ENCODE measurements around the gene ADPRHL1. TPM values are rescaled to one million over a fixed set of nuclear protein-coding genes. Genes with fewer than 3 reads are reported as not detected.
"Not testable (repeated sequence)": the region's sequence is repeated elsewhere in the genome, so short reads cannot be mapped to it uniquely, and the experiment has no call there.

ADPRHL1 gene
- total RNA-seq, 1 donor from 2014 or later: 0.62 TPM

DNA sequence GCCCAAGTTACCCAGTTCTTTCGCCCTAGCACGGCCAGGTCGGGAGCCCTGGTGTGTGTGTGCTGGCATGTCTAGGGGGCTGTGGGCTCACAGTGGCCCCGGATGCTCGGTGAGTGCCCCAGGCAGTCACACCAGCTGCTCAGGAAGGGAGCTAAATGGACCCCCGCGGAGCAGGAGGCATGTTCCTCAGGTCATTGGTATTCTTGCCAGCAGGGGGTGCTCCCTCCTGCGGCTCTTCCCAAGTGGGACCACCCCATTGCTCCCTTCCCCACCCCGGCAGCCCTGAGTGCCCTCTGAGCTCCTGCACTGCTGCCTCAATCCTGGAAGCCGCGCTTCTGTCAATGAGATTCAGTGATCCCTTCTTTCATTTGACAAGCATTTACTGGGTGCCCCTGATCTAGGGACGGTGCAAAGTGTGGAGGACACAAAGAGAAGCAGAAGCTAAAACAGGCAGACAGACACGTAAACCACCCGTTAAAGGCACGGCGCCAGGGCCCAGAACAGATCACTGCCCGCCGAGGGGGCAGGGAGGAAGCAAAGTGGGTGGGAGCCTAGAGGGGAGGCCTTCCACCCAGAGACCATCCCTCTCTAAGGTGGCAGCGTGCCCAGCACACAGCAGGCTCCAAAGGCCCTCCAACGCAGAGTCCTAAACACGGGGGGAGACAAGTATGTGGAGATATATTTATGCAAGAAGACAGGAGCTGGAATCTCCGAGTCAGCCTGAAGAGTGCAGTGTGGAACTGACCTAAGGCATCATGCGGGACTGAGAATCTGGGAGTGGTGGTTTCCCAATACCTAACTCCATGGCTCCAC lies 5.2 kb upstream of the ADPRHL1 start:
- H3K27me3 Mint-ChIP-seq (ENCODE audit: insufficient read depth): no peaks in the 10 kb centered on the region
- peaks cover 14% of the 10 kb centered on the region for H3K36me3 Mint-ChIP-seq (ENCODE audit: low read depth)
- H3K27ac Mint-ChIP-seq: no peak overlapping the region
- H3K4me3 Mint-ChIP-seq: no peak overlapping the region
- DNase-seq (ENCODE audit: low spot score): no peak
- no peaks in the 10 kb centered on the region for H3K4me1 Mint-ChIP-seq (ENCODE audit: low read depth)
- intact Hi-C loops (cut with micrococcal nuclease): no loop called here
- no peaks in the 10 kb centered on the region for H3K9me3 Mint-ChIP-seq

DNA sequence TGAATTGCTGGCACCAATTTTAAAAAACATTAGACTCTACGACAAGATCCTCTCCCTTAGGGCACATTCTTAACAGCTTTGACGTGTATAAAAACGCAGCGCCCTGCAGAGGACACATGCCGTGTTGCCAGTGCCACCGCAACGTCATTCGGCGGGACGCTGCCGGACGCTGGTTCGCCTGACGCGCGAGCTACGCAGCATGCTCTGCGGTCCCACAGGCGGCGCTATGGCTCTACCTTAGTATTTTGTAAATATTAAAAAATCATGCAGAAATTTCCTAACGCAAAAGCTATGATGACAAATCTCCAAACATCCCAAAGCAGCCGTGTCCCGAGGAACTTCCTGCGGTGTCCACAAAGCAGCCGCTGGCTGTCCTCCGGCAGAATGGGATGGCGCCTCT lies 4.2 kb upstream of the ADPRHL1 start:
- Mint-ChIP-seq H3K27me3 (ENCODE audit: insufficient read depth) (no peaks in the 10 kb centered on the region), H3K4me1 (ENCODE audit: low read depth) (no peaks in the 10 kb centered on the region), H3K36me3 (ENCODE audit: low read depth) (peaks cover 14% of the 10 kb centered on the region), H3K4me3 (no peak overlapping the region), H3K27ac (no peak overlapping the region), H3K9me3 (no peaks in the 10 kb centered on the region)
- intact Hi-C loops (cut with micrococcal nuclease): no loop called here
- no peak for DNase-seq (ENCODE audit: low spot score)

DNA sequence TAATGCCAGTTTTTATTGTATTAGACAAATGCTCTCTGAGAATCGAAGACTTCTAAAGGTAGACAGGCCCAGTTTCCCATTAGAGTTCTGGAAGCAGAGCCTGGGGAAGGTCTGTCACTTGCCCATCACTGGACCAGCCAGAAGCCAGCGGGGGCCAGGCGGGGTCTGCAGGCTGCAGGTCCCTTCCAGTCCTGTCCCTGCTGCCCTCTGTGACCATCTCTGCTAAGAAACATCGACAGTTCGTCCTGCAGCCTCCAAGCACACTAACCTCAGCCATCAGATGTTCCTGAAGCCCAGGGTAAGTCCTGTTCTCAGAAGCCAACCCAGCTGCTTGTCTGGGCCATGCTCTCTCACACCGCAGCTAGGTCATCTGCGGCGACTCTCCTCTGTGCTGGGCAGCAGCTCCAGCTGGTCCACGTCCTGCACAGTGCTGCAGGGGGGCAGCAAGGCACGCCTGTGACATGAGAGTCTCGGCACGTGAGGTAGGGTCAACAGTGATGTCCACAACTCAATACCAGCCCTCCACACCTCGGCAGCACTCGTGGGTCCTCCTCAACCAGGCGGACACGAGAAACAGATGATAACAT lies 2.9 kb upstream of the ADPRHL1 start:
- no peaks in the 10 kb centered on the region for H3K27me3 Mint-ChIP-seq (ENCODE audit: insufficient read depth)
- H3K27ac Mint-ChIP-seq: no peak overlapping the region
- intact Hi-C loops (cut with micrococcal nuclease): no loop called here
- no peaks in the 10 kb centered on the region for H3K9me3 Mint-ChIP-seq
- H3K4me3 Mint-ChIP-seq: no peak overlapping the region
- H3K4me1 Mint-ChIP-seq (ENCODE audit: low read depth): no peaks in the 10 kb centered on the region
- peaks cover 14% of the 10 kb centered on the region for H3K36me3 Mint-ChIP-seq (ENCODE audit: low read depth)
- no peak for DNase-seq (ENCODE audit: low spot score)

DNA sequence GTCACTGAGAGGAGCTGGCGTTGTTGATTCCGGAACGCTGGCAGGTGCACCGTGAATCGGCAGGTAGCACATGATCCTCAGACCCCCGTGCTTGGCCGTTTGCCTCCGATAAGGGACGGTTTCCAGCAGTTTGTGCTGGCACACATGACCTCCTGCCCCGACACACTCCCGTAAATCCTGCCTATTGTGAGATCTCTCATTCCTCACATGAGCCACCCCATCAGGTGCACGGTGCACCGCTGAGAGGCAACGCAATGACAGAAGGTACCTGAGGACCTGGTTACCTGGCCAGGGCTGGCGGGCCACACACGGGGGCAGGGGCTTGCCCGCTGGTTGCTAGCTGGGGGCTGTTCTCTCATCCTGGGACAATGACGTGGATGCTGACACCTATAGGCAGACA lies 2.1 kb upstream of the ADPRHL1 start:
- no peak overlapping the region for H3K27ac Mint-ChIP-seq
- H3K27me3 Mint-ChIP-seq (ENCODE audit: insufficient read depth): no peaks in the 10 kb centered on the region

DNA sequence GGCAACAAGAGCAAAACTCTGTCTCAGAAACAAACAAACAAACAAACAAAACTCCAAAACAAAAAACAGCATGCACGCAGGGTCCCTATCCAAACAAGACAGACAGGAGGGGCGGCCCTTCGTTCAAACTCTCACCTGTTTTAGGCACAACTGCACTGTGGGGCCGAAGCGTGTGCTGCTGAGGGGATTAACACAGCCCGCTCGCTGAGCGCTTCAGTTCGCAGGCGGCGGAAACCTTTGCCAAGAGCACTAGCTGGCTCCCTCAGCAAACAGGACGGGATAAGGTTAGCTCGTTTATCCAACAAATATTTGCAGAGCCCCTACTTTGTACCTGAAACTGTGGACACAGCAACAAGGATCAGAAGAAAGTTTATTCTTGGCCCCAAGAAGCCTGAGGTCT lies 1.6 kb upstream of the ADPRHL1 start:
- Mint-ChIP-seq H3K9me3 (no peaks in the 10 kb centered on the region), H3K36me3 (ENCODE audit: low read depth) (peaks cover 12% of the 10 kb centered on the region), H3K27ac (no peak overlapping the region), H3K27me3 (ENCODE audit: insufficient read depth) (no peaks in the 10 kb centered on the region), H3K4me3 (no peak overlapping the region), H3K4me1 (ENCODE audit: low read depth) (no peaks in the 10 kb centered on the region)
- no peak for DNase-seq (ENCODE audit: low spot score)
- intact Hi-C loops (cut with micrococcal nuclease): no loop called here

More for the DNA sequence above, 2.1 kb upstream of the ADPRHL1 start:
- DNase-seq (ENCODE audit: low spot score): no peak
- Mint-ChIP-seq H3K9me3 (no peaks in the 10 kb centered on the region), H3K36me3 (ENCODE audit: low read depth) (peaks cover 14% of the 10 kb centered on the region), H3K4me3 (no peak overlapping the region), H3K4me1 (ENCODE audit: low read depth) (no peaks in the 10 kb centered on the region)
- intact Hi-C loops (cut with micrococcal nuclease): no loop called here

DNA sequence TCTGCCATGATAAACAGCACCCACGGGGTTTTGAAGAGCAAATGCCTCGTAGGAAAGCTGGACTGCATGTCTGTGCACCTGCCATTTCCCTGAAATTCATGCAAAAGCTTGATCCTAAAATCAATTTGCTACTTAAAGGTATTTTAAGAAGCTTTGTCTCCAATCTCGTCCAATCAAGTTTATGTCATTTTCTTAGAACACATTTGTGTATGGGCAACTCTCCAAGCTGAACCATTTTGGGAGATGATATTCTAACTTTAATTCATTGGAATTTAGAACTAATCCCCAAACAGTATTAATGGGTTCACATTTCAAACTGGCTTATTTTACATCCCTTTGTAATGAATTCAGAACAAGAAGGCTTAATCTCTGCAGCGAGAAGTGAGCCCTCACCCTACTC lies 822 bp downstream of the ADPRHL1 start:
- no peaks in the 10 kb centered on the region for H3K27me3 Mint-ChIP-seq (ENCODE audit: insufficient read depth)
- H3K4me1 Mint-ChIP-seq (ENCODE audit: low read depth): no peaks in the 10 kb centered on the region
- intact Hi-C loops (cut with micrococcal nuclease): no loop called here
- DNase-seq (ENCODE audit: low spot score): no peak
- peaks cover 7% of the 10 kb centered on the region for H3K36me3 Mint-ChIP-seq (ENCODE audit: low read depth)
- no peaks in the 10 kb centered on the region for H3K9me3 Mint-ChIP-seq
- H3K27ac Mint-ChIP-seq: no peak overlapping the region
- H3K4me3 Mint-ChIP-seq: no peak overlapping the region

DNA sequence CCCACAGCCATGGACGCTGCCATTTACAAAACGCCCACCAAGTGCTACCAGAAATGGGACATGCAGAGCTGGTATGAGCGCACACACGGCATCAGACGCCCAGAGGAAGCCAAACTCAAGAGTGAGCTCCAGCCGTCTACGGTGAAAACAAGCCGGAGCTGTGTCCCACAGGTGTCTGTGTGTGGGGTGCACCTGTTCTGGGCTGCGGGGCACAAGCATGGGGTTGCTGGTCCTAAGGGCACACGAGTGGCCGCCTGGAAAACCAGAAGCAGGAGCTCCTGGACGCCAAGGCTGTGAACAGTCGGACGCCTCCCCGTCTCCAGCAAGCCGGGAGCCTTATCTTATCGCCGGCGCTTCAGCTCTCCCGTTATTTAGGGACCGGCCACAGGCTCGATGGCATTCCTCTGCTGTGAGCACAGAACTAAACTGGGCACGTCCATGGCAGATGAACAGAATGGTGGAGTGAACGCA lies 1.3 kb downstream of the ADPRHL1 start:
- H3K27ac Mint-ChIP-seq: no peak overlapping the region
- intact Hi-C loops (cut with micrococcal nuclease): no loop called here
- H3K27me3 Mint-ChIP-seq (ENCODE audit: insufficient read depth): no peaks in the 10 kb centered on the region
- no peak overlapping the region for H3K4me3 Mint-ChIP-seq
- H3K9me3 Mint-ChIP-seq: no peaks in the 10 kb centered on the region
- peaks cover 7% of the 10 kb centered on the region for H3K36me3 Mint-ChIP-seq (ENCODE audit: low read depth)
- no peaks in the 10 kb centered on the region for H3K4me1 Mint-ChIP-seq (ENCODE audit: low read depth)
- DNase-seq (ENCODE audit: low spot score): no peak

DNA sequence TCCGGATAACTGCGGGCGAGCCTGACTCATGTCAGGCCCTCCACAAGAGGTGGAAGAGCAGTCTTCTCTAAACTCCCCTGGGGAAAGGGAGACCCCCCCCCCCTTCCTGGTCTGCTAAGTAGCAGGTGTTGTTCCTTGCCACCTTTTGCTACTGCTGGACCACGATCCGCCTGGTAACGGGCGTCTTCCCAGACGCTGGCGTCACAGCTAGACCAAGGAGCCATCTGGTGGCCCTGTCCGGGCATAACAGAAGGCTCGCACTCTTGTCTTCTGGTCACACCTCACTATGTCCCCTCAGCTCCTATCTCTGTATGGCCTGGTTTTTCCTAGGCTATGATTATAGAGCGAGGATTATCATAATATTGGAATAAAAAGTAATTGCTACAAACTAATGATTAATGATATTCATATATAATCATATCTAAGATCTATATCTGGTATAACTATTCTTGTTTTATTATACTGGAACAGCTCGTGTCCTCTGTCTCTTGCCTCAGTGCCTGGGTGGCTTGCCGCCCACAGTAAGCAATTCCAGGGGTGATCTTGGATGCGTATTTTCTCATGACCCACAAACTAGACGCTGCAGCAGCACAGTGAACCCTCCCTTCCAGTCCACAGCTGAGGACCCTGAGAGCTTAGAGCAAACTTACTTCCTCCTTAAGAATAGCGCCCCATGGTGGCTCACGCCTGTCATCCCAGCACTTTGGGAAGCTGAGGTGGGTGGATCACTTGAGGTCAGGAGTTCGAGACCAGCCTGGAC lies 2.2 kb downstream of the ADPRHL1 start:
- H3K4me1 Mint-ChIP-seq (ENCODE audit: low read depth); H3K27me3 Mint-ChIP-seq (ENCODE audit: insufficient read depth); H3K36me3 Mint-ChIP-seq (ENCODE audit: low read depth); DNase-seq (ENCODE audit: low spot score); intact Hi-C loops (cut with micrococcal nuclease); H3K4me3 Mint-ChIP-seq; H3K9me3 Mint-ChIP-seq; H3K27ac Mint-ChIP-seq: not testable (repeated sequence)

DNA sequence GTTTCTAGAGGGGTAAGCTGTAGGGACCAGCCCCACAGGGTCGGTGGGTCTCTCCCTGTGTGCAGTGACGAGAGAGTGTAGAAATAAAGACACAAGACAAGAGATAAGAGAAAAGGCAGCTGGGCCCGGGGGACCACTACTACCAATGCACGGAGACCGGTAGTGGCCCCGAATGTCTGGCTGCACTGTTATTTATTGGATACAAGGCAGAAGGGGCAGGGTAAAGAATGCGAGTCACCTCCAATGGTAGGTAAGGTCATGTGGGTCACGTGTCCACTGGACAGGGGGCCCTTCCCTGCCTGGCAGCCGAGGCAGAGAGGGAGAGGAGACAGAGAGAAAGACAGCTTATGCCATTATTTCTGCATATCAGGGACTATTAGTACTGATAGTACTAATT lies 2.9 kb downstream of the ADPRHL1 start:
- H3K27ac Mint-ChIP-seq; H3K36me3 Mint-ChIP-seq (ENCODE audit: low read depth); H3K4me1 Mint-ChIP-seq (ENCODE audit: low read depth); H3K27me3 Mint-ChIP-seq (ENCODE audit: insufficient read depth); H3K4me3 Mint-ChIP-seq; H3K9me3 Mint-ChIP-seq; DNase-seq (ENCODE audit: low spot score); intact Hi-C loops (cut with micrococcal nuclease): not testable (repeated sequence)

DNA sequence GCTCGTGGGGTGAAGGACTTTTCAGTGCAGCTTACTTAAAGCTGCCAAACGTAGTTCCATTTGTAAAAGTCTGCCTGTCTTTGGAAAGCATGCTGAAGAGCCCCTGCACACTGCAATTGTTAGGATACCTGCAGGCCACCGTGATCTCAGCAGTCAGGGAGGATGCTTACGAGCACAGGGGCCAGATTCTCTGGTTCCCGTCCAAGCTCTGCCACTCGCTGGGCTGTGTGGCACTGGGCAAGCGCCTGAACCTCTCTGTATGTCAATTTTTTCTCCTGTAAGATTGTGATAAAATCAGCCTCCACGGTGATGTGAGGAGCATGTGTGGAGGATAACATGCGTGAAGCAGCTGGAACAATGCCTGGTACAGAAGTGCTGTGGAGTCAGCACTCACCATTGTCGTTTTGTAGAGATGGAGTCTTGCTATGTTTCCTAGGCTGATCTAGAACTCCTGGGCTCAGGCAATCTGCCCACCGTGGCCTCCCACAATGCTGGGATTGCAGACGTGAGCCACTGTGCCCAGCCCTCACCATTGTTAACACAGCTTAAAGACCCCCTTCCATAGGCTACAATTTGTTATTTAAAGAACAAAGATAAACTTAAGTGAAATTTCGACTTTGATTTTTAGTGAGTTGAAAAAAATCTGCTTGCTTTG lies 3.5 kb downstream of the ADPRHL1 start:
- no peak for DNase-seq (ENCODE audit: low spot score)
- intact Hi-C loops (cut with micrococcal nuclease): no loop called here
- Mint-ChIP-seq H3K36me3 (ENCODE audit: low read depth) (peaks cover 2% of the 10 kb centered on the region), H3K27me3 (ENCODE audit: insufficient read depth) (no peaks in the 10 kb centered on the region), H3K9me3 (no peaks in the 10 kb centered on the region), H3K4me1 (ENCODE audit: low read depth) (no peaks in the 10 kb centered on the region), H3K4me3 (peak overlapping the region; percentile 33), H3K27ac (no peak overlapping the region)

DNA sequence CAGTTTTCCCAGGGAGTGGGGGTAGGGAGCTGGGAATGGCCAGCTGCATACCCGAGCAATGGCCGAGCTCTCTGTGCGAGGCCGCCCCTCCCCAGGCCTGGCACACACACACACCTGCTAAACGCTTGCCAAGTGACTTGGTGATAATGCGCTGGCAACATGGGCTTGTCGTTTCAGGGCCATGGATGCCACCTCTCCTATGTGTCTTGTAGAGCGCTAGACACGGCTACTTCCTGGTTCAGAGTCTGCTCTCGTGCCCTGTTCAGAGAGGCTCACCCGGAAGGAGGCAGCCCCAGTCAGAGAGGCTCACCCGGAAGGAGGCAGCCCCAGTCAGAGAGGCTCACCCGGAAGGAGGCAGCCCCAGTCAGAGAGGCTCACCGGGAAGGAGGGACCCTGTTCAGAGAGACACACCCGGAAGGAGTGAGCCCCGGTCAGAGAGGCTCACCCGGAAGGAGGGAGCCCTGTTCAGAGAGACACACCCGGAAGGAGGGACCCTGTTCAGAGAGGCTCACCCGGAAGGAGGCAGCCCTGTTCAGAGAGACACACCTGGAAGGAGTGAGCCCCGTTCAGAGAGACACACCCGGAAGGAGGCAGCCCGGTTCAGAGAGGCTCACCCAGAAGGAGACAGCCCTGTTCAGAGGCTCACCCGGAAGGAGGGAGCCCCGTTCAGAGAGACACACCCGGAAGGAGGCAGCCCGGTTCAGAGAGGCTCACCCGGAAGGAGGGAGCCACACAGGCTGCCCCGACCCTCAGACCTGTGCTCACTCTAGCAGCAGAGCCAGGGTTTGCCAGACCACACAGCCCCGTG lies 4.2 kb downstream of the ADPRHL1 start:
- peak; percentile 19 for DNase-seq (ENCODE audit: low spot score)
- peak overlapping the region; percentile 33 for H3K4me3 Mint-ChIP-seq
- H3K27ac Mint-ChIP-seq: no peak overlapping the region
- intact Hi-C loops (cut with micrococcal nuclease): no loop called here
- H3K4me1 Mint-ChIP-seq (ENCODE audit: low read depth): no peaks in the 10 kb centered on the region
- H3K36me3 Mint-ChIP-seq (ENCODE audit: low read depth): peaks cover 2% of the 10 kb centered on the region
- no peaks in the 10 kb centered on the region for H3K27me3 Mint-ChIP-seq (ENCODE audit: insufficient read depth)
- H3K9me3 Mint-ChIP-seq: no peaks in the 10 kb centered on the region

DNA sequence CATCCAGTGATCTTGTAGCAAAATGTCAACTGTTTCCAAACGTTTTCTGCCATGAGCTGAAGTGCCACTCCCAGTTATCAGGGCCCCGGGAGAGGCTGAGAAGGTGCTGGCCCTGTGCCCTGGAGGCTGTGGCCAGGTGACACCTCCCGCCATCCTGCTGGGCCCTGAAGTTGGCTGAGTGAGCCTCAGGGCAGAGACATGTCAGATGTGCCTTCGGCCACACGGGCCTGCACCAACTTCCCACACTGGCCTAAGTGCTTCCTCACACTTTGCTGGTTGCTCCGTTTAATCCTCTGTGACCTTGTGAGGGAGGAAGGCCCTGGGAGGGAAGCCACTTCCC lies 4.8 kb downstream of the ADPRHL1 start:
- Mint-ChIP-seq H3K36me3 (ENCODE audit: low read depth) (no peaks in the 10 kb centered on the region), H3K4me1 (ENCODE audit: low read depth) (no peaks in the 10 kb centered on the region), H3K4me3 (peak overlapping the region; percentile 33), H3K27me3 (ENCODE audit: insufficient read depth) (no peaks in the 10 kb centered on the region), H3K27ac (no peak overlapping the region), H3K9me3 (no peaks in the 10 kb centered on the region)
- intact Hi-C loops (cut with micrococcal nuclease): no loop called here
- no peak for DNase-seq (ENCODE audit: low spot score)

Measured in activated T-helper 1 cell treated with anti-CD3 and anti-CD28 coated beads, Interleukin-12 subunit alpha, Interleukin-12 subunit beta, Interleukin-2, Interleukin-4 antibody, amounts not matched to agents 30 ng/mL and 10 ng/mL and 1 ng/mL, durations not matched to agents 14 hours and 24 hours and 36 hours (primary cell).